ENCODE results near the gene NEU2.
"Not testable (repeated sequence)": the region's sequence is repeated elsewhere in the genome, so short reads cannot be mapped to it uniquely, and the experiment has no call there.

Gene NEU2

DNA sequence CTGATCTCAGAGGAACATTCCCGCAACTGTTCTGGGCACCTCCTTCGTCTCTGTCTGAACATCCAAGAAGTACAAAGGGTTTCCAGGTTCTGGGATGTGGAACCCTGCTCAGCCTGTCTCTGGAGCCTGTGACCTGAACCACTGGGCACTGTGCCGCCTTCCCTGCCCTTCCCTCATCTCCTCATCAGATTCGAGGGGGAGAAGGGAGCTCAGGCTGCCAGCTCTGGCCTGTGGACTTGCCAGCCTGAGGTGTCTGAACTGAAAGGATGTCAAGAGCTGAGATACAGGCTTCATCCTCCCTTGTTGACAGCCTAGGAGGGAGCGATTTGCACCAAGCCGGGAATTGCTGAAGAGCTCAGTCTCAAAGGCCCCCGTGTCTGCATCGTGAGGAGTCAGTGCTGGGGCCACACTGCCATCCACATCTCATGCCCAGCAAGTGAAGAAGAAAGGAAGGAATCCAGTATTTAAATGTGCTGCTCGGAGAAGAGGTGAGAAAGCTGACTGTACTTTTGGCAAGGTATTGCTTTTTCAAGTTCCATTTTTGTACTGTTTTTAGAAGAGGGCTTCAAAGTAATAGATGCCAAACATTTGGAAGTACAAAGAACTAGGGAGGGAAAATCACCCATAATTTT lies 12.6 kb downstream of the NEU2 start:
- TF ChIP-seq, protein P1, sequence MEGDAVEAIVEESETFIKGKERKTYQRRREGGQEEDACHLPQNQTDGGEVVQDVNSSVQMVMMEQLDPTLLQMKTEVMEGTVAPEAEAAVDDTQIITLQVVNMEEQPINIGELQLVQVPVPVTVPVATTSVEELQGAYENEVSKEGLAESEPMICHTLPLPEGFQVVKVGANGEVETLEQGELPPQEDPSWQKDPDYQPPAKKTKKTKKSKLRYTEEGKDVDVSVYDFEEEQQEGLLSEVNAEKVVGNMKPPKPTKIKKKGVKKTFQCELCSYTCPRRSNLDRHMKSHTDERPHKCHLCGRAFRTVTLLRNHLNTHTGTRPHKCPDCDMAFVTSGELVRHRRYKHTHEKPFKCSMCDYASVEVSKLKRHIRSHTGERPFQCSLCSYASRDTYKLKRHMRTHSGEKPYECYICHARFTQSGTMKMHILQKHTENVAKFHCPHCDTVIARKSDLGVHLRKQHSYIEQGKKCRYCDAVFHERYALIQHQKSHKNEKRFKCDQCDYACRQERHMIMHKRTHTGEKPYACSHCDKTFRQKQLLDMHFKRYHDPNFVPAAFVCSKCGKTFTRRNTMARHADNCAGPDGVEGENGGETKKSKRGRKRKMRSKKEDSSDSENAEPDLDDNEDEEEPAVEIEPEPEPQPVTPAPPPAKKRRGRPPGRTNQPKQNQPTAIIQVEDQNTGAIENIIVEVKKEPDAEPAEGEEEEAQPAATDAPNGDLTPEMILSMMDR (IDR thresholded peaks at IDR 0.05; ENCODE audit: extremely low read depth, insufficient read depth, missing control alignments), result no peak
- in situ Hi-C loops (cut with MboI; ENCODE audit: low pct_unique_long_range_greater_than_20kb, low sequenced_read_pairs, unreplicated experiment), result loop anchor here (25.0 kb wide), 1 partner anchor 183 kb away; the partner anchor contains the start of gene SNORC
- no peak for DNase-seq (ENCODE audit: low spot score)

DNA sequence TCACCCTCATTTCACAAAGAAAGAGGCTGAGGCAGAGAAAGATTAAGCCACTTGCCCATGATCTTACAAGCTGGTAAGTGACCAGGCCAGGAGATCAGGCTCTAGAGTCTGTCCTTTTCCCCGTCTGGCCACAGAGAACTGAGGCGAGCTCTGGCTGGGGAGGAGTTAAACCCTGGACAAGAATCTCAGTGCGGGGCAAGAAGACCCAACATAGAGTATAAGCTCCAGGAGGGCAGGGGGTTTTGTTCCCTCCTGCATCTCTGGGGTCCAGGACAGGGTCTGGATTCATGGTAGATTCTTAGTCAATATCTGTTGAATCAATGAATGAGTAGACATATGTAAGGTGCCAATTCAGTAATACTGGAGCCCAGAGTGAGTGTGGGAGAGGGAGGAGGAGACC lies 14.7 kb downstream of the NEU2 start:
- in situ Hi-C loops (cut with MboI; ENCODE audit: low pct_unique_long_range_greater_than_20kb, low sequenced_read_pairs, unreplicated experiment), result loop anchor here (25.0 kb wide), 1 partner anchor 185 kb away; the partner anchor contains the start of gene SNORC
- no peak for DNase-seq (ENCODE audit: low spot score)
- TF ChIP-seq, protein P1 (IDR thresholded peaks at IDR 0.05; ENCODE audit: extremely low read depth, insufficient read depth, missing control alignments), result no peak

DNA sequence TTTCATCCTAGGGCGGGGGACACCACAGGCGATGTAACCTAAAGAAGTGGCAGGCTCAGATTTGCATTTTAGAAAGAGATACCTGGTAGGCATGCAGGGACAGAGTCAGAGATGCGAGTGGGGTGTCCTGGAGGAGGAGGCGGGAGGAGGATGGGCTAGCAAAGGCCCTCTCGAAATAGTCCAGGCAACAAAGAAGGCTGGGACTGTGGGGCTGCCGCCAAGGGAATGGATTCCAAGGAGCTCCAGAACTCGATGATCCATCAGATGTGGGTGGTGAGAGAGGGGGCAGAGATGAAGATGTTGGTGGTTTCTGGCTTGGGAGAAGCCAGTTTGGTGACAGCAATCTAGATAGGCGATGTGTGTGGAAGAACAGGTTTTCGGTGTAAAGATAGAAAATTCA lies 15.2 kb downstream of the NEU2 start:
- no peak for DNase-seq (ENCODE audit: low spot score)
- in situ Hi-C loops (cut with MboI; ENCODE audit: low pct_unique_long_range_greater_than_20kb, low sequenced_read_pairs, unreplicated experiment), result loop anchor here (25.0 kb wide), 1 partner anchor 185 kb away; the partner anchor contains the start of gene SNORC

DNA sequence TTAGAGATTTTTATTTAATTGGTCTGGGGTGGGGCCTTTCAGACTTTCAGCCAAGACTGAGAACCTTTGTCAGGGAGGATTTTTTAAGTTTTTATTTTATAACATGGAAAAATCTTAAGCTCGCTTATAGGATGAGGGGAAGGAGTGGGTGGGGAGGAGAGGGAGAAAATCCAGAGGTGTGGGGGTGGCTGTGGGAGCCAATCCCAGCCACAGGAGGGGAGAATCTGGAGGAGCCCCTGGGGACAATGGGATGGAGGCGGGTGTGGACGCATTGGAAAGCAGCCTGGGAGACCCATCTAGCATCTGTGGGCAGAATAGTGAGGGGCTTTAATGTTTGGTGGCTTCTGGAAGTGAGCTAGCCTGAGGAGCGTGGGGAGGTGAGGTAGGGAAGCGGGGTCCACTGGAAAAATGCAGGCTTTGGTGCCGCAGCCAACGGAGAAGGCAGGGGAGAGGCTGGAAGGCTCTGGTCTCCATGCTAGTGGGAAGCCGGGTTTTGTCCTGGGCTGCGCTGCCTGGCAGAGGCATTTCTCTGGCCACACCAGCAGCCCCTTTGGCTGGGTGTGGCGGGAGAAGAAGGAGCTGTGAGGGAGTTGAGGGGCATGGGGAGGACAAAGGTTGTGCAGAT lies 16.2 kb downstream of the NEU2 start:
- DNase-seq (ENCODE audit: low spot score), result no peak
- in situ Hi-C loops (cut with MboI; ENCODE audit: low pct_unique_long_range_greater_than_20kb, low sequenced_read_pairs, unreplicated experiment), result loop anchor here (25.0 kb wide), 1 partner anchor 186 kb away; the partner anchor contains the start of gene SNORC
- TF ChIP-seq, protein P1 (IDR thresholded peaks at IDR 0.05; ENCODE audit: extremely low read depth, insufficient read depth, missing control alignments), result no peak

More for the DNA sequence above, 15.2 kb downstream of the NEU2 start:
- TF ChIP-seq, protein P1 (IDR thresholded peaks at IDR 0.05; ENCODE audit: extremely low read depth, insufficient read depth, missing control alignments), result no peak

DNA sequence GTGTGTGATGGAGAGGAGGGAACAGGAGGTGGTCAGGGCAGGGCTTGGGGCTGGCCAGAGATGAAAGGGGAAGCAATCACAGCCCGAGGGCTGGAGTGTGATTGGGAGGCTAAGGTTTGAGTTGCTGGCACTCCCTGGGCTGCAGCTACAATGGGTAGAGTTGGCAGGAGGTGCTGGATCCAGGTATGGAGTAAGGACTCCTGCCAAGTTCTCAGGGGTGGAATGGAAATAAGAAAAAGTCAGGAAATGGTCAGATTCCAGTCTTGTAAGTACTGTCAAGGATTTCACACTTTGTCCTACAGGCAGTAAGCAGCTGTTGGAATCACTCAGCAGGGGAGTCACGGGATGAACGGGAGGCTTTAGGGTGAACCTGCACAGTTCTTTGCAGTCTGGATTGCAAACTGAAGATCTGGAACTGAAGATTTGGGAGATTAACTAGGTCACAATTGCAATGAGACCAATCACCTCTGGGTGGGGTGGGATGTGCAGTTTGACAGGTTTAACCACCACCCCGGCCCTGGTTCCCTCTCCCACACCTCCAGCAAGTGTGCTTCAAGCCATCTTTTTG lies 16.8 kb downstream of the NEU2 start:
- in situ Hi-C loops (cut with MboI; ENCODE audit: low pct_unique_long_range_greater_than_20kb, low sequenced_read_pairs, unreplicated experiment), result loop anchor here (25.0 kb wide), 1 partner anchor 187 kb away; the partner anchor contains the start of gene SNORC
- TF ChIP-seq, protein P1 (IDR thresholded peaks at IDR 0.05; ENCODE audit: extremely low read depth, insufficient read depth, missing control alignments), result no peak
- DNase-seq (ENCODE audit: low spot score), result no peak

DNA sequence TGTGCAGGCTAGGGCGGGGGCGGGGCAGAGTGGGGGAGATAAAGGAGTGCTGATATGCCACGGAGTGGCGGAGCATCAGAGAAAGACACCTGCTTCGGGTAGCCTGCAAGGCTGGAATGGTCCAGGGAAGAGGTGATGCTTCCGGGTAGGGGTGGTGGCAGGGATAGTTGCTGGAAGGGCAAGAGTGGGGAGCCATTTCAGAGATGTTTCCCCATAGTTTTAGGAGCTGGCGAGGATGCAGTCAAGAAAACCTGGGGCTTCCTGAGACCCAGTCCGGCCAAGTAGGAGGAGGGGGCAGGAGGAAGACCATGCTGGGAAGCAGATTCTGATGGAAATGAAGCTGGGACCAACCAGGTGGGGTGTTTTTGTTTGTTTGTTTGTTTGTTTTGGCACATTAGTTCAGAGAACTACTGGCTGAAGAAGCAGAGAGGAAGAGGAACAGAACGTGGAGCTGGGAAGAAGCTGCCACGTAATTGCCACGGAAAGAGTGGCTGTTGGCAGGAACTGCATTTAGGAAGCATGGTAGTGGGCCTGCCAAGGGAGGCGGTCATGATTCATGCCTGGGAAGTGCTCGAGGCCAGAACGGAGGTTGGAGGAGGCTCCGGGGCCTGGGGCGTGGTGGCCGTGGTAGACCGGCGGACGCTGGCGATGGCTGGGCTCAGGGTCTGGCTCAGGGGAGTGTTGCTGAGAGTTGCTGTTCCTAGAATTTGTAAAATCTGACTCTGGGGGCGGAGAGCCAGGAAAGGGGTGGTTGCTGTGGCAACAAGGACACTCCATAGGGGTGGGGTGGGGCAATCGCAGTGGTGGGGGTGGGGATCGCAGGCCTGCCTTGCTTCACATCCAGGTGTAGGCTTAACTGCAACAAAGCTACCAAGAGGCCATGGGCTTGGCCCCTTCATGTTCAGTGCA lies 19.0 kb downstream of the NEU2 start:
- TF ChIP-seq, protein P1 (IDR thresholded peaks at IDR 0.05; ENCODE audit: extremely low read depth, insufficient read depth, missing control alignments), result no peak
- in situ Hi-C loops (cut with MboI; ENCODE audit: low pct_unique_long_range_greater_than_20kb, low sequenced_read_pairs, unreplicated experiment), result no loop called here
- DNase-seq (ENCODE audit: low spot score), result no peak

DNA sequence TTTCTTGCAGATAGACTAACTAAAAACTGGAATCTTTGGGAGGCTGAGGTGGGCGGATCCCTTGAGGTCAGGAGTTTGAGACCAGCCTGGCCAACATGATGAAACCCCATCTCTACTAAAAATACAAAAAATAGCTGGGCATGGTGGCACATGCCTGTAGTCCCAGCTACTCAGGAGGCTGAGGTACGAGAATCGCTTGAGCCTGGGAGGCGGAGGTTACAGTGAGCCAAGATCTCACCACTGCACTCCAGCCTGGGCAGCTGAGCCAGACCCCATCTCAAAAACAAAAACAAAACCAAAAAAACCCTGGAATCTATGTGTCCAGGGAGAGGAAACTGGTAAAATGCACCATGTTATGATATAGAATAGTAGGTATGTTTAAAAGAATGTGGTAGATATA lies 20.0 kb downstream of the NEU2 start:
- DNase-seq (ENCODE audit: low spot score); in situ Hi-C loops (cut with MboI; ENCODE audit: low pct_unique_long_range_greater_than_20kb, low sequenced_read_pairs, unreplicated experiment): not testable (repeated sequence)

All from GM13977 (cell line).